GM23248 (cell line): ENCODE results near the gene ZNF385B. TPM values are rescaled to one million over a fixed set of nuclear protein-coding genes. Genes with fewer than 3 reads are reported as not detected.

Source experiments
- DNase-seq: peaks from one replicate; pipeline ENCODE4 v3.0.0-alpha.2; 2015
- H2AFZ ChIP-seq: fragments of 200-600 bp; sonication (generic); 2 replicates; pipeline ENCODE4 v1.6.1; 2016; ENCODE audit warnings: antibody characterized with exemption
- H3F3A ChIP-seq: fragments of 200-600 bp; sonication (generic); 2 replicates; pipeline ENCODE4 v1.6.1; 2016; ENCODE audit warnings: mild to moderate bottlenecking, antibody characterized with exemption, mixed run types; ENCODE audit not compliant: insufficient read depth
- H3K27ac ChIP-seq: fragments of 200-600 bp; sonication (generic); 2 replicates; pipeline ENCODE4 v1.5.1; 2016; ENCODE audit warnings: mild to moderate bottlenecking
- H3K27me3 ChIP-seq: fragments of 200-600 bp; sonication (generic); replicated peaks from 2 replicates; pipeline ENCODE4 v1.6.1; 2016; ENCODE audit warnings: mild to moderate bottlenecking; ENCODE audit not compliant: insufficient read depth
- H3K36me3 ChIP-seq: fragments of 200-600 bp; sonication (generic); 2 replicates; pipeline ENCODE4 v1.6.1; 2016; ENCODE audit warnings: low read depth, mild to moderate bottlenecking
- H3K4me1 ChIP-seq: fragments of 200-600 bp; sonication (generic); 2 replicates; pipeline ENCODE4 v1.6.1; 2016; ENCODE audit warnings: mild to moderate bottlenecking; ENCODE audit not compliant: insufficient read depth
- H3K4me2 ChIP-seq: fragments of 200-600 bp; sonication (generic); one replicate; pipeline ENCODE4 v1.6.1; 2016; ENCODE audit warnings: mild to moderate bottlenecking; ENCODE audit not compliant: unreplicated experiment
- H3K4me3 ChIP-seq: fragments of 200-600 bp; sonication (generic); 2 replicates; pipeline ENCODE4 v1.5.1; 2016; ENCODE audit warnings: mild to moderate bottlenecking
- H3K79me2 ChIP-seq: fragments of 200-600 bp; sonication (generic); 2 replicates; pipeline ENCODE4 v1.6.1; 2016; ENCODE audit warnings: mild to moderate bottlenecking; ENCODE audit not compliant: insufficient read depth
- H3K9ac ChIP-seq: fragments of 200-600 bp; sonication (generic); 2 replicates; pipeline ENCODE4 v1.6.1; 2016; ENCODE audit warnings: mild to moderate bottlenecking
- H3K9me2 ChIP-seq: fragments of 200-600 bp; sonication (generic); 2 replicates; pipeline ENCODE4 v1.6.1; 2016; ENCODE audit warnings: mixed run types, mild to moderate bottlenecking, moderate library complexity; ENCODE audit not compliant: insufficient read depth
- H3K9me3 ChIP-seq: fragments of 200-600 bp; sonication (generic); one replicate; pipeline ENCODE4 v1.6.1; 2017; ENCODE audit warnings: low read depth
- H4K20me1 ChIP-seq: fragments of 200-600 bp; sonication (generic); 2 replicates; pipeline ENCODE4 v1.6.0; 2016; ENCODE audit not compliant: insufficient read depth
- EZH2 ChIP-seq: fragments of 200-600 bp; sonication (generic); IDR thresholded peaks from 2 replicates; pipeline ENCODE4 v1.6.1; 2018; ENCODE audit warnings: antibody characterized with exemption, mild to moderate bottlenecking; ENCODE audit not compliant: insufficient read depth, poor library complexity, severe bottlenecking
- EZH2phosphoT487 ChIP-seq: fragments of 200-600 bp; sonication (generic); IDR thresholded peaks from 2 replicates; pipeline ENCODE4 v1.6.1; 2018; ENCODE audit warnings: antibody characterized with exemption, moderate library complexity, mild to moderate bottlenecking, low read depth; ENCODE audit not compliant: insufficient read depth
- WGBS, 2 experiments: methylation state at CpG; one replicate each; pipeline ENCODE4 v1.1.6; 2015 to 2017; ENCODE audit warnings: low lambda C conversion rate in 2 of 2, low coverage in 1 of 2; ENCODE audit errors: missing lambda C conversion rate in 2 of 2; 5-methylcytosine and 5-hydroxymethylcytosine counted together
- in situ Hi-C: fragments of 300-500 bp; cut with MboI; formaldehyde crosslinking; loops from 2 replicates; pipeline ENCODE4 v1.15.0; 2020
- polyA plus RNA-seq: library from polyadenylated mRNA; unstranded; fragments of >200 nt; fragmentation: Nextera tagmentation; extraction: Ambion mirVana; gene quantifications from 2 replicates; pipeline ENCODE4 v1.2.1, GENCODE V29; 2016
- total RNA-seq: library from RNA; depleted of rRNA; stranded (reverse); fragments of >200 nt; shearing (Covaris generic); gene quantifications from 2 replicates; pipeline ENCODE4 v1.2.3, GENCODE V29; 2014

The ZNF385B gene
- total and polyA plus RNA-seq, 2 experiments from 2014 or later = 0.30 TPM; not detected in 1

DNA sequence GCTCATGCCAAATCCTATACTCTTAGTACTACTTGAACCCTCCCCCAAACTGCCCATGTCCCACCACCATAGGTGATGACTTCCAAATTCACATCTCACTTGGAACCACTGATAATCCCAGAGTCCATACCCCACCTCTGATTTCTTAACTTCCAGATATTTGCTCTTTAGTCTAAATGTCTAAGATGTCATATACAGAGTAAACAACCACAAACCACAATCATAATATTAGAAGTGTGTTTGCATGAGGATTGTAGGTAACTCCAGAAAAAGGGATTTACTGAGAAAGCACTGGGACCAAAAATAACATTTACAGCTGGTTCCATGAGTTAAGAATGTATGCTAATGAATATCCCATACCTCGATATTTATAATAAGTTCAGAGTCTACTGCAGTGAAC lies 146.2 kb downstream of the ZNF385B start:
- no peak overlapping the region for H3K9ac ChIP-seq
- H3K36me3 ChIP-seq = no peaks in the 10 kb centered on the region
- H3F3A ChIP-seq = no peaks in the 10 kb centered on the region
- no peak for TF ChIP-seq EZH2phosphoT487
- TF ChIP-seq EZH2 = no peak
- H2AFZ ChIP-seq = no peak overlapping the region
- no peaks in the 10 kb centered on the region for H3K79me2 ChIP-seq
- H3K4me1 ChIP-seq = no peaks in the 10 kb centered on the region
- H3K4me2 ChIP-seq = no peak overlapping the region
- H3K27ac ChIP-seq = no peak overlapping the region
- no peaks in the 10 kb centered on the region for H4K20me1 ChIP-seq
- H3K27me3 ChIP-seq = no peaks in the 10 kb centered on the region
- no peak for DNase-seq
- H3K4me3 ChIP-seq = no peak overlapping the region
- no peaks in the 10 kb centered on the region for H3K9me3 ChIP-seq
- H3K9me2 ChIP-seq = no peaks in the 10 kb centered on the region
- WGBS, 2 experiments = 79 to 90% methylated on average over 1 of the region's 1 CpG
- in situ Hi-C loops = no loop called here

DNA sequence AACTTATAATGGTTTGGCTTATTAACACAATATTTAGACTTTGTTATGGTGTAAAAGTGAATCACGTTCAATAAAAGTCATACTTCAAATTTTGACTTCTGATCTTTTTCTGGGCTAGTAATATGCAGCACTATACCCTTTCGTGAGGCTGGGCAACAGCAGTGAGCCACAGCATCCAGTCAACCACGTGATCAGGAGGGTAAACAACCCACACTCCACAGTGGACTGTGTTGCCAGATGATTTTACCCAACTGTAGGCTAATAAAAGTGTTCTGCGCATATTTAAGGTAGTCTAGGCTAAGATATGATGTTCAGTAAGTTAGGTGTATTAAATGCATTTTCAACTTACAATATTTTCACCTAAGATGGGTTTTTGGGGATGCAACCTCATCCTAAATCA lies 148.6 kb downstream of the ZNF385B start:
- WGBS, 2 experiments = 70 to 72% methylated on average over 4 of the region's 4 CpGs
- H3K27me3 ChIP-seq = no peaks in the 10 kb centered on the region
- no peaks in the 10 kb centered on the region for H3F3A ChIP-seq
- no peak for DNase-seq
- no peak overlapping the region for H3K4me2 ChIP-seq
- H3K4me3 ChIP-seq = no peak overlapping the region
- no peaks in the 10 kb centered on the region for H3K4me1 ChIP-seq
- no peaks in the 10 kb centered on the region for H3K9me2 ChIP-seq
- H3K9ac ChIP-seq = no peak overlapping the region
- H2AFZ ChIP-seq = no peak overlapping the region
- H3K36me3 ChIP-seq = no peaks in the 10 kb centered on the region
- no peak for TF ChIP-seq EZH2phosphoT487
- no peak for TF ChIP-seq EZH2
- in situ Hi-C loops = no loop called here
- H3K79me2 ChIP-seq = no peaks in the 10 kb centered on the region
- no peaks in the 10 kb centered on the region for H4K20me1 ChIP-seq
- no peaks in the 10 kb centered on the region for H3K9me3 ChIP-seq
- H3K27ac ChIP-seq = no peak overlapping the region

DNA sequence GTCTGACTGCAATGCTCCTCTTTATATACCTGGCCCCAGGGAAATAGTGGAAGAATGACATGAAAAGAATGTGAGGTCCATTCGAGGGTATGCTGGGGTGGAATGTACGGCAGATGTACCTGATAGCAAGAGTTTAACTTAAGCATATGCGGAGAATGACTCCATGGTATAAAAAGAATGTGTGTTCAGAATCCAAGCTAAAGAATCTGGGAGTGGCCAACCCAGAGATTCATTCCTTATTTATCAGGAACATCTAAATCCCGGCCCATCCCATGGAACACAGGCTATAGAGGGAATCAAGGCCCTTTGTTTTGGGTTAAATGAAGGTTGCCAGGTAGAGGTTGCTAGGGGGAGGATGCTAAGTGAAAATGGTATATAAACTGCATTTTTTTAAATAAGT lies 150.0 kb downstream of the ZNF385B start:
- Histone ChIP-seq H3K9ac (no peak overlapping the region), H3K27me3 (no peaks in the 10 kb centered on the region), H4K20me1 (no peaks in the 10 kb centered on the region), H3K4me2 (no peak overlapping the region), H3K9me3 (no peaks in the 10 kb centered on the region), H2AFZ (no peak overlapping the region), H3F3A (no peaks in the 10 kb centered on the region), H3K4me3 (no peak overlapping the region), H3K36me3 (no peaks in the 10 kb centered on the region), H3K79me2 (no peaks in the 10 kb centered on the region), H3K4me1 (no peaks in the 10 kb centered on the region), H3K27ac (no peak overlapping the region), H3K9me2 (no peaks in the 10 kb centered on the region)
- in situ Hi-C loops = no loop called here
- DNase-seq = no peak
- no peak for TF ChIP-seq EZH2
- WGBS, 2 experiments = 37 to 44% methylated on average over 4 of the region's 4 CpGs

DNA sequence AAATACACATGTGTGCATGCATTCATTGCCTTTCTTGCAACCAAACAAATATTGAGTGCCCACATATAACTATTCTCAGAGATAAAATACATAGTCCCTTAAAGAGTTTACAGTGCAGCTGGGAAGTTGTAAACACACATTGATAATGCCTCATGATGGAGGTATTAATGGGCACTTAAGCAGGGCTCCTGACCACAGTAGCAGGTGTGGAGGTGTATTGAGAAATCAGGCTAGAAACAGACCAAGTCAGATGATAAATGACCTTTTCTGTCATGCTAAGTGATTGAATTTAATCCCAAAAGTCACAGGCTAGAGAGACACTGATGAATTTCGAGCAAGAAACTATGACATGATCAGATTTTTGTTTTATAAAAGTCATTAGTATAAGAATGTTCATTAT lies 157.7 kb downstream of the ZNF385B start:
- in situ Hi-C loops = no loop called here
- no peak for DNase-seq

DNA sequence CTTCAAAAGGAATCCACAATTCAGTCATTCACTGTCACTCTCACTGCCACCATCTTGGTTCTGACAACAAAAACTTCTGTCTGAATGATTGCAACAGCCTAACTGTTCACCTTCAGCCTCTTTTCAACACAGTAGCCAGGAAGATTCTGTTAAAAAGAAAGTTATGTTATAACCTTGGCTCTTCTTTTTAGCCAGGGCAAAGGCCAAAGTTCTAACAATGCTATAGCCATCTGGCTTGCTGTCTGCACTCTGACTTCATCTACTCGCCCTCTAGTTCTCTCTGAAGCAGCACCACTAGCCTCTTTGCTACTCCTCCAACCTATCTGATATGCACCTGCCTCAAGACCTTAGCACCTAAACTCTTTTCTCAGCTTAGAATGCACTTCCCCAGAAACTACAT lies 158.5 kb downstream of the ZNF385B start:
- H3K4me1 ChIP-seq = peaks cover 14% of the 10 kb centered on the region
- H4K20me1 ChIP-seq = no peaks in the 10 kb centered on the region
- H3F3A ChIP-seq = peaks cover 4% of the 10 kb centered on the region; the same call in 1 of the 2 replicates
- no peak overlapping the region for H3K9ac ChIP-seq
- no peak overlapping the region for H2AFZ ChIP-seq
- H3K79me2 ChIP-seq = no peaks in the 10 kb centered on the region
- no peaks in the 10 kb centered on the region for H3K27me3 ChIP-seq
- no peak overlapping the region for H3K4me3 ChIP-seq
- WGBS, 2 experiments = 80 to 90% methylated on average over 1 of the region's 1 CpG
- no peaks in the 10 kb centered on the region; the same call in 1 of the 2 replicates for H3K9me2 ChIP-seq
- TF ChIP-seq EZH2phosphoT487 (no peak), EZH2 (no peak)
- H3K4me2 ChIP-seq = no peak overlapping the region
- H3K36me3 ChIP-seq = no peaks in the 10 kb centered on the region
- no peak for DNase-seq
- H3K27ac ChIP-seq = no peak overlapping the region
- in situ Hi-C loops = no loop called here
- H3K9me3 ChIP-seq = no peaks in the 10 kb centered on the region

More for the DNA sequence above, 157.7 kb downstream of the ZNF385B start:
- Histone ChIP-seq H2AFZ (no peak overlapping the region), H3K4me2 (no peak overlapping the region), H3K9ac (no peak overlapping the region), H3K4me1 (peaks cover 14% of the 10 kb centered on the region), H3K9me3 (no peaks in the 10 kb centered on the region), H3K4me3 (no peak overlapping the region), H3K79me2 (no peaks in the 10 kb centered on the region), H3F3A (peaks cover 4% of the 10 kb centered on the region; the same call in 1 of the 2 replicates), H3K9me2 (no peaks in the 10 kb centered on the region; the same call in 1 of the 2 replicates), H3K27me3 (no peaks in the 10 kb centered on the region), H3K27ac (no peak overlapping the region), H4K20me1 (no peaks in the 10 kb centered on the region), H3K36me3 (no peaks in the 10 kb centered on the region)
- WGBS, 2 experiments = 33 to 40% methylated on average over 1 of the region's 1 CpG
- TF ChIP-seq EZH2 = no peak
- TF ChIP-seq EZH2phosphoT487 = no peak
